ENCODE measurements around the gene HNMT.

DNA sequence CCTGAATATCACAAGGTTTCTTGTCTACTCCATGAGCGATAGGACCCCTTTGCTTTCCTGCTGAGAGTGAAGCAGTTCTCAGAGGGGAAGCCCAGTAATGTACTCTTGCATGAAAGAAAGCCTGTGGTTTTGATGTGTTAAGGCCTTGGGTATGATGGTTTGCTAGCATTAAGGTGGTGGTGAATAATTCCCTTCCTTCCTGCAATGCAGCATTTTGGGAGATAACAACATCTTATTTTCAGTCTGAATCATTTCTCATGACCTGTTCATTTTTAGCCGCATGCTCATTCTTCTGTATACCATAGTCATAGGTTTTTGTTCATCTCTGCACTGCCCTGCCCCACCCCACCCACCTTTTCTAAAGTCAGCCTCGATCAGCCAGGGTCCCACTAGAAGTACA is 66.2 kb downstream of the HNMT start:
- no peak for TF ChIP-seq POLR2AphosphoS5 (IDR thresholded peaks at IDR 0.05; ENCODE audit: low read depth, low read length)
- no peak for TF ChIP-seq YY1 (IDR thresholded peaks at IDR 0.05; ENCODE audit: low read depth)
- TF ChIP-seq, protein P1, sequence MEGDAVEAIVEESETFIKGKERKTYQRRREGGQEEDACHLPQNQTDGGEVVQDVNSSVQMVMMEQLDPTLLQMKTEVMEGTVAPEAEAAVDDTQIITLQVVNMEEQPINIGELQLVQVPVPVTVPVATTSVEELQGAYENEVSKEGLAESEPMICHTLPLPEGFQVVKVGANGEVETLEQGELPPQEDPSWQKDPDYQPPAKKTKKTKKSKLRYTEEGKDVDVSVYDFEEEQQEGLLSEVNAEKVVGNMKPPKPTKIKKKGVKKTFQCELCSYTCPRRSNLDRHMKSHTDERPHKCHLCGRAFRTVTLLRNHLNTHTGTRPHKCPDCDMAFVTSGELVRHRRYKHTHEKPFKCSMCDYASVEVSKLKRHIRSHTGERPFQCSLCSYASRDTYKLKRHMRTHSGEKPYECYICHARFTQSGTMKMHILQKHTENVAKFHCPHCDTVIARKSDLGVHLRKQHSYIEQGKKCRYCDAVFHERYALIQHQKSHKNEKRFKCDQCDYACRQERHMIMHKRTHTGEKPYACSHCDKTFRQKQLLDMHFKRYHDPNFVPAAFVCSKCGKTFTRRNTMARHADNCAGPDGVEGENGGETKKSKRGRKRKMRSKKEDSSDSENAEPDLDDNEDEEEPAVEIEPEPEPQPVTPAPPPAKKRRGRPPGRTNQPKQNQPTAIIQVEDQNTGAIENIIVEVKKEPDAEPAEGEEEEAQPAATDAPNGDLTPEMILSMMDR (IDR thresholded peaks at IDR 0.05): no peak

All from SK-N-SH (cell line).